Colon (tissue), 2 donors: Measurements from ENCODE around the gene TEX19.
"Not testable (repeated sequence)": the region's sequence is repeated elsewhere in the genome, so short reads cannot be mapped to it uniquely, and the experiment has no call there.

Experiments
- FAIRE-seq: peaks from 2 replicates; lab custom pipeline; 2012; peaks lifted over from hg19 to GRCh38; lab: Jason Lieb, UNC
- donor health status: control.
- donor health status: control.

The TEX19 gene

GRCh38 chr17:82411396-82412053 lies 52.5 kb downstream of the TEX19 start:
- no peak for FAIRE-seq

GRCh38 chr17:82412081-82412480 lies 53.0 kb downstream of the TEX19 start:
- FAIRE-seq: not testable (repeated sequence)

- no peak for FAIRE-seq
Measured at GRCh38 chr17:82412535-82413520, 53.8 kb downstream of the TEX19 start.
